ENCODE data around the gene MXRA8.

DNA sequence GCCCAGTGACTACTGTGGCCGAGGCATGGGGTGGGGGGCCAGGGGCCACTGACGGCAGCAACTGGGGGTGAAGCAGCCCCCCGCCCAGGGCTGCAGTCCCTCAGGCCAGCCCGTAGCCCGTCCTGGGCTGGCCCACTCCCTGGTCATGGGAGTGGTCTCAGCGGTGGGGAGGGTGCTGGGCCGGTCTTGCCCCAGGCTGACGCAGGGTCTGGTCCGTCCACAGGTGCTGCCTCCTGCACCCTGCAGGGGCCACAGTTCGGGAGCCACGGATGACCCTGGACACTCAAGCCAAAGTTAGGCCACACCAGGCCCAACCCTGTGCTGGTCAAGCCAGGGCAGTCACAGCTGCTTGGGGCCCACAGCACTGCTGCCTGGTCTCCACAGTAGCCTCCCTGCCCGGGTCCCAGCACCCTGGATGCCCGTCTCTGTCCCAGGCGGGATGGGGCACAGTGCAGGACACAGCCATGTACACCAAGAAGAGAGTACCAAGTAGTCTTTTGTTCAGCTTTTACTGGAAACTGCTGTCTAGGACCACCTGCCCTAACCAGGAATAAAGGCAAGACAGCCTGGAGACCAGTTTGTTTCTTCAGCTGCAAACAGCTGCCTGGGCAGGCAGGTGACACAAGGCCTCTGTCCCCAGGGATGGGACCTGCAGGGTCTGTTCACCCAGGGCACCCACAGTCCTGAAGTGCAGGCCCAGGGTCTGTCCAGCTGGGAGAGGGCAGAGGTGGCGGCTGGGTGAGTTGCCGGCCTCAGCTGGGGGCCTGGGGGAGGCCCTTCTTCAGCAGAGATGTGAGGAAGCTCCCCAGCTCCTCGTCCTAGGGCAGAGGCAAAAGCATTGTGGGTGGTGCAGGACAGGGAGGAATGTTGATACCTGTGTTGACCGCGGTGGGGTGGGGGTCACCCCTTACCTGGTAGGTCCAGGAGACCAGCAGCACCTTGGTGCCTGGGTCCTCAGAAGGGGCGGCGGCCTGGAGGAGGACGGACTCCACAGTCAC lies 46.9 kb downstream of the MXRA8 start:
- TF ChIP-seq, protein P1, sequence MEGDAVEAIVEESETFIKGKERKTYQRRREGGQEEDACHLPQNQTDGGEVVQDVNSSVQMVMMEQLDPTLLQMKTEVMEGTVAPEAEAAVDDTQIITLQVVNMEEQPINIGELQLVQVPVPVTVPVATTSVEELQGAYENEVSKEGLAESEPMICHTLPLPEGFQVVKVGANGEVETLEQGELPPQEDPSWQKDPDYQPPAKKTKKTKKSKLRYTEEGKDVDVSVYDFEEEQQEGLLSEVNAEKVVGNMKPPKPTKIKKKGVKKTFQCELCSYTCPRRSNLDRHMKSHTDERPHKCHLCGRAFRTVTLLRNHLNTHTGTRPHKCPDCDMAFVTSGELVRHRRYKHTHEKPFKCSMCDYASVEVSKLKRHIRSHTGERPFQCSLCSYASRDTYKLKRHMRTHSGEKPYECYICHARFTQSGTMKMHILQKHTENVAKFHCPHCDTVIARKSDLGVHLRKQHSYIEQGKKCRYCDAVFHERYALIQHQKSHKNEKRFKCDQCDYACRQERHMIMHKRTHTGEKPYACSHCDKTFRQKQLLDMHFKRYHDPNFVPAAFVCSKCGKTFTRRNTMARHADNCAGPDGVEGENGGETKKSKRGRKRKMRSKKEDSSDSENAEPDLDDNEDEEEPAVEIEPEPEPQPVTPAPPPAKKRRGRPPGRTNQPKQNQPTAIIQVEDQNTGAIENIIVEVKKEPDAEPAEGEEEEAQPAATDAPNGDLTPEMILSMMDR (IDR thresholded peaks at IDR 0.05) = no peak
- TF ChIP-seq POLR2A (IDR thresholded peaks at IDR 0.05) = no peak

Data from thyroid gland (tissue), 4 donors.